HG03432 (cell line): ENCODE data around the gene KIF19.

ENCODE experiments used
- ATAC-seq: cut with Tn5 transposase; IDR thresholded peaks from one replicate; pipeline ENCODE4 v1.9.1; 2021; ENCODE audit warnings: mild to moderate bottlenecking, moderate library complexity; ENCODE audit not compliant: unreplicated experiment

KIF19 gene

DNA sequence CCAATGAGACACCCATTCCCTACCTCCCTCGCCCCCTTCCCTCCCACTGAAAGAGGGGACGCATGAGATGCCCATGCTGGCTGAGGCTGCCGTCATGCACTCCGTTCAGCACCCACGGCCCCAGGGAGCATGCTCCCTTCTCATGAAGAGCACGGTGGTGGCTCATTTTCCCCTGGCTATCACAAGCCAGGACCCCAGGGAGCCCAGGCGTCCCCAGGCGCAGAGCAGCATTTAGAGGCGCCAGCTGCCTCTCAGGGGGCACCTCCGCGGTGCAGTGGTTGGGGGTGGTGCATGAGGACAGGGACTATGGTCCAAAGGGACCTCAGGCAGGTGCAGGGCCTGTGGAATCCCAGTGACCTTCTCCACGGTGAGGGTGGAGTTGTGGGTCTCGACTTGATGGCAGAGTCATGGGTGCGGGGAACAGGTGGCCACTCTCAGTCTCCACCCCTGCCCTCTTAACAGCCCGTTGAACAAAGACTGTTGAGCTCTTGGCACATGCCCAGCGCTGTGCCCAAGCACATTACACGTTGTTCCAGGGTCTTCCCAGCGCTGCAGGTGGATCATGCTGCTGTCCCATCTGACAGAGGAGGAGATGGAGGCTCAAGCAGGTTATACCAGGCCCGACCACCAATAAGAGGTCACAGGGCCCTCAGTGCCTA, 13.6 kb downstream of the KIF19 start:
- ATAC-seq: no peak

DNA sequence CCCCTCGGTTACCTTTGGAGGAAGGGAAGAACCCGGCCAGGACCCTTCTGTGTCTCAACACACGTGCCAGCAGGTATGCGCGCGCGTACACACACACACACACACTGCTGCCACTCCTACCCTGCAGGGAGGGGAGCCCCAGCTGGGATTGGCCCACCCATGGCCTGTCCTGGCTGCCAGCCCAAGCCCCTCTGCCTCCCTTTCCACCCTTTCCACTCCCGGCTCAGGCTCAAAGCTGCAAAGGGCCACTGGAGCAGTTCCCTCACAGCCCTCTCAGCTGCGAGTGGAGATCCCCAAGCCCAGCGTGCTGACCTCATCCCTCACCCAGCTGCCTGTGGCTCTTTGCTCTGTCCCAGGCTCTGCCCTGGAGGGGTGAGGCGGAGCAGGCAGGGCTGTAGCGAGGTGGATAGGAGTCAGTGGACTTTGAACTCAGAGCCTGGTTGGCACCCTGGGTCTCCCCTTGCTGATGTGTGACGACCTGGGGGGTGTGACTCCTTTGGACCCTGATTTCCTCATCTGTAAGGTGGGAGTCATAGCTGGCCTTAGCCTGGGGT, 14.5 kb downstream of the KIF19 start:
- ATAC-seq: no peak

DNA sequence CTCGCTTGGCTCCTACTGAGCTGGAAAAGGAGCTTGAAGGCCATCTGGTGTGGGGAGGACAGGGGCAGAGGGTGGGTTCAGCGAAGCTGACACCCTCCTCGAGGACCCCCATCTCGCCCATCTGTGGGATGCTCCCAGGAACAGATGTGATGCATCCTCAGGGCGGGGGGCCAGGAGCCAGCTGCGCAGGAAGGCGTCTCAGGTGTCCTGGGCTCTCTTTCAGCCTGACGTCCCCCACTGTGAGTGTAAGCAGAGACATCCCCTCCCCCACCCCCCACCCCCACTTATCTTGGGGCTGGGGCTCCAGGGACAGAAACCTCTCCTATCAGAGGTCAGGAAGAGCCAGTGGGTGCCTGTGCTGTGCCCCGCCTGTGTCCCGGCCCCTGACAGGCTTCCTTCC, 16.2 kb downstream of the KIF19 start:
- no peak for ATAC-seq

DNA sequence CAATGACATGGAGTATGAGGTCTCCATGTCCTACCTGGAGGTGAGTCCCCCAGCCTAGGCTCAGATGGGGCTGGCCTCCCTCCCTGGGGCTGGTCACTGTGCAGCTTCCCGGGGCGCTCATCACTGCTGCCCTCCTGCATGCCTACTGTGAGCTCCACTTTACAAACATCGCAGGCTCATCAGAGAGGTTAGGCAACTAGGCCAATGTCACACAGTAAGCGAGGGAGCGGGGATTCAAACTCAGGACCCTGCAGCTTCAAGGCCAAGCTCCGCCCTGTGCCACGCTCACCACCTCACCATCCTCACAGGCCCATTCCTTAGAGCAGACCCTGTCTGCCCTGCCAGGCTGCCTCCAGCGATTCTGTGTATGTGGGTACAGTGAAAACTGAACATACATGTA, 17.1 kb downstream of the KIF19 start:
- ATAC-seq: no peak

GRCh38 chr17:74343526-74344284, 17.7 kb downstream of the KIF19 start:
- no peak for ATAC-seq

DNA sequence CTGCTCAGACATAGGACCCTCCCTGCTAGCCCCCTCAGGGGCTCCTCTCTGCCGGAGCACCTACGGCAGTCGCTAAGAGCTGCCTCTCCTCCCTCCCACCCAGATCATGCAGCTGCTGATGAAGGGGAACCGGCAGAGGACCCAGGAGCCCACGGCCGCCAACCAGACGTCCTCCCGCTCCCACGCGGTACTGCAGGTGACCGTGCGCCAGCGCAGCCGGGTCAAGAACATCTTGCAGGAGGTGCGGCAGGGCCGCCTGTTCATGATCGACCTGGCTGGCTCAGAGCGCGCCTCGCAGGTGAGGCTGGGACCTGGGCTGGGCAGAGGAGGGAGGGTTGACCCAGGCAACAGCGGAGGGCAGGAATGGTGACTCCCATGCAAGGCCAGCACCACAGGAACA, 18.6 kb downstream of the KIF19 start:
- ATAC-seq: no peak

DNA sequence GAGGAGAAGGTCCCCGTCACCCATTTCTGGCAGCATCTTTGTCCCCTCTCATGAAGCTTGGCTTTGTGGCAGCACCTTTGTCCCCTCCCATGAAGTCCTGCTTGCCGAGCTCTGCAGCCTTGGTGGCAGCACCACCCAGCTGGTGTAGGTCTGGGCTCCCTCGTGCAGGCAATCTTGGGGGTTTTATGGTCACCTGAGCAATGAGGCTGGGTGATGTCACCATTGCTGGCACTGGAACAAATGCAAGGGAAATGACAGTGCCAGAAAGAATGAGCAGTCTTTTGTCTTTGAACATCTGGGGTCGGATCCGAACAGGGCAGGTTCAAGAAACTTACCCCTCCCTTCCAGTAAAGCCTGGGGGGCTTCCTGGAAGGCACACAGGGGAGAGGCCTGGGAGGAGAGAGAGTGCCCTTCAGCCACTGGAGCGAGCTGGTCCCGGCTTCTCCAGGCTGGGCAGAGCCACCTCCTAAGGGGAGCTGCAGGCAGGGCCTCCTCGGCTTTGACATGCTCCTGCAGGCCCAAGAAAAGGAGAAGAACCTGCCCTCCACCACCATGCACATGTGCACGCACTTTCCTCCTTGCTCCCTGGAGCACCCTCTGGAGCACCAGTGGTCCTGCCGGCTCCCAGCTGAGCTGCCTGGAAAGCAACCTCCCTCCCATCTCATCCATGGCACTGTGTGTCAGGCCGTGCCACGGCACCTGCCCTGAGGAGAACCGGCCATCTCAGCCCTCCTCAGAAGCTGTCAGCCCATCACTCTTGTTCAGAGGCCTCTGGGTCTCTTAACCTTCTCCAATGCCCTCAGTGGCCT, 19.6 kb downstream of the KIF19 start:
- ATAC-seq: no peak

DNA sequence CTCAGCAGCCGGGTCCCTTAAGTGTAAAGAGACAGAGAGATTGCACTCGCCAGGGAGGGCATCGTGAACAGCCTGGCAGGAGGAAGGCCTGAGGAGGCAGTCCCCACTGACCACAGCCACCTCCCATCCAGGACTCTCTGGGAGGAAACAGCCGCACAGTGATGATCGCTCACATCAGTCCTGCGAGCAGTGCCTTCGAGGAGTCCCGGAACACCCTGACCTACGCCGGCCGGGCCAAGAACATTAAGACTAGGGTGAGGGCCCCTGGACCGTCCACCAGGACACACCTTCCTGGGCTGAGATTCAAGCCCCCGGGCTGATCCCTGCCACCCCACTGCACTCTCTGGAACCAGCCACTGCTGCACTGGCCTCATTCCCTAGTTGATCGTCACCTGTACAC, 21.6 kb downstream of the KIF19 start:
- no peak for ATAC-seq

DNA sequence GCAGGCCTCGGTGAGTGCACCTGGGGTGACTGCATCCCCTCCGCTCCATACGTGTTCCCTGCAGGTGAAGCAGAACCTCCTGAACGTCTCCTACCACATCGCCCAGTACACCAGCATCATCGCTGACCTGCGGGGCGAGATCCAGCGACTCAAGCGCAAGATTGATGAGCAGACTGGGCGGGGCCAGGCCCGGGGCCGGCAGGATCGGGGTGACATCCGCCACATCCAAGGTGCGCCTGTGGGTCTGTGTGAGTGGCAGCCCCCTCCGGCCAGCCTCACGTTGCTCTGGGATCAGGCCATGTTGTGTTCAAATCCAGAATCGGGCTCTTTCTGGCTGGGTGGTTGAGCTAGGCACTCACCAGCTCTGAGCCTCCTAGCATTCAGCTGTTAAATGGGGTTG, 23.1 kb downstream of the KIF19 start:
- ATAC-seq: no peak

DNA sequence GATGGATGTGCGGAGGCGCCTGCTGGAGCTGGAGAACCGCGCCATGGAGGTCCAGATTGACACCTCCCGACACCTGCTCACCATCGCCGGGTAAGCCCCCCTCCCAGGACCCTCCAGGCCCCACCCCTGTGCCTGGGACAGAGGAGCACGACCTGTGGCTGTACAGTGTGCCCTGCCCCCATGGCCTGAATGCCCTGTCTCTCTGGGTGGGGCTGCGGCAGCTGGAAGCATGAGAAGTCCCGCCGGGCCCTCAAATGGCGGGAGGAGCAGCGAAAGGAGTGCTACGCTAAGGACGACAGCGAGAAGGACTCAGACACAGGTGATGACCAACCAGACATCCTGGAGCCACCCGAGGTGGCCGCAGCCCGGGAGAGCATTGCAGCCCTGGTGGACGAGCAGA, 24.5 kb downstream of the KIF19 start:
- no peak for ATAC-seq

DNA sequence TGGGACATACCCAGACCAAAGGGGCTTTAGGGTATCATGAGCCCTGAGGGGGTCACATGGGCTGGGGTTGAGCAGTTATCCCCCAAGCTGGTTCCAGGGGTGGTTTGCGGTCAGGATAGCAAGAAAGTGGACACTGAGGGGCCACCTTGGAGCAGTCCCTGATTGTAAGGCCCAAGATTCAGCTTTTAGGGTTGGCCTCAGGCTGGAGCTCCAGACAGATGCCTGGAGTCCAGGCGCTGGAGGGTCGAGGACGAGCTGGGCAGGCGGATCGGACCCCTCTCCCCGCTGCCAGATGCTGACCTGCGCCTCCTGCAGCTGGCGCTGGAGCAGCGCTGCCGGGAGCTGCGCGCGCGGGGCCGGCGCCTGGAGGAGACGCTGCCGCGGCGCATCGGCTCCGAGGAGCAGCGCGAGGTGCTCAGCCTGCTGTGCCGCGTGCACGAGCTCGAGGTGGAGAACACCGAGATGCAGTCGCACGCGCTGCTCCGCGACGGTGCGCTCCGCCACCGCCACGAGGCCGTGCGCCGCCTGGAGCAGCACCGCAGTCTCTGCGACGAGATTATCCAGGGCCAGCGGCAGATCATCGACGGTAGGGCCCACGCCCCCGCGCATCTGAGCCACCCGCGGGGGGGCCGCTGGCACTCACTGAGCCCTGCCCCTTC, 25.7 kb downstream of the KIF19 start:
- no peak for ATAC-seq

- no peak for ATAC-seq
Observed at GRCh38 chr17:74353446-74354060, 27.5 kb downstream of the KIF19 start.

DNA sequence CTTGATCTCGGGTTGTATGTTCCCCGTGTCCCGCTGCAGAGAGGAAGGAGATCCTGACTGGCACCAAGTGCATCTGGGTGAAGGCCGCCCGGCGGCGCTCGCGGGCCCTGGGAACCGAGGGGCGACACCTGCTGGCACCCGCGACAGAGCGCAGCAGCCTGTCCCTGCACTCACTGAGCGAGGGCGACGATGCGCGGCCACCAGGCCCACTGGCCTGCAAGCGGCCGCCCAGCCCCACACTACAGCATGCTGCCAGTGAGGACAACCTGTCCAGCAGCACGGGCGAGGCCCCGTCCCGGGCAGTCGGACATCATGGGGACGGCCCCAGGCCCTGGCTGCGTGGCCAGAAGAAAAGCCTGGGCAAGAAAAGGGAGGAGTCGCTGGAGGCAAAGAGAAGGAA, 28.1 kb downstream of the KIF19 start:
- ATAC-seq: no peak

DNA sequence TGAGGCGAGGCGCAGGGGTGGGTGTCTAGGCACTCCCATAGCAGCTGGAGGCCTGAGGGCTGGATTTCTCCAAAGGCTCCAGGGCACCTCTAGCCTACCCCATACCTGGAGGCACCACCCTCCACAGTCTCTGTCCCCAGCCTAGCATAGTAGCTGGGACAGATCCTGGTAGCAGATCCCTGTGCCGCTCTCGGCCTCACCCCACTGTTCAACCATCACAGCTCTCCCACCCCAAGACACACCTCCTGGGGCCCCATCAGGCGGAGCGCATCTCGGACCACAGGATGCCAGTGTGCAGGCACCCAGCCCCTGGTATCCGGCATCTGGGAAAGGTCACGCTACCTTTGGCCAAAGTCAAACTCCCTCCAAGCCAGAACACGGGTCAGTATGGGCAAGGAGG, 28.5 kb downstream of the KIF19 start:
- ATAC-seq: no peak

- no peak for ATAC-seq
Observed at GRCh38 chr17:74355065-74355464, 29.0 kb downstream of the KIF19 start.

- ATAC-seq: no peak
Observed at GRCh38 chr17:74356646-74357465, 30.8 kb downstream of the KIF19 start.

GRCh38 chr17:74357466-74357809, 31.4 kb downstream of the KIF19 start:
- no peak for ATAC-seq

GRCh38 chr17:74358697-74359096, 32.7 kb downstream of the KIF19 start:
- no peak for ATAC-seq

DNA sequence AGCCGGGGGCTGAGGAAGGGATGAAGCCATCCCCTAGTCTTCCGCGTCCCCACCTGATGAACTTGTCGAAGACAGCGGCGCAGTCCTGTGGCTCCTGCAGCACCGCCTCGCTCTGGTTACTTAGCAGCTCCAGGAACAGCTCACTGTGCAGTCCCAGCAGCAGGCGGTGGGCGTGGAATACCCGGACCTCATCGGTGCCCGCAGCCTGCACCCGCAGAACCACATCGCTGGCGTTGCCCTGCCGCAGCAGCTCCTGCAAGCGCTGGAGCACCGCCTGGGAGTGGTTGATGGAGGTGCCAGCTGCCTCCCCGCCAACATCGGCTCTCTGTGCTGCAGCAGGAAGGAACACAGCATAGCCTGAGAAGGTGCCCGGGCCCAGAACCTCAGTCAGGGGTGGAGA, 33.9 kb downstream of the KIF19 start:
- no peak for ATAC-seq

DNA sequence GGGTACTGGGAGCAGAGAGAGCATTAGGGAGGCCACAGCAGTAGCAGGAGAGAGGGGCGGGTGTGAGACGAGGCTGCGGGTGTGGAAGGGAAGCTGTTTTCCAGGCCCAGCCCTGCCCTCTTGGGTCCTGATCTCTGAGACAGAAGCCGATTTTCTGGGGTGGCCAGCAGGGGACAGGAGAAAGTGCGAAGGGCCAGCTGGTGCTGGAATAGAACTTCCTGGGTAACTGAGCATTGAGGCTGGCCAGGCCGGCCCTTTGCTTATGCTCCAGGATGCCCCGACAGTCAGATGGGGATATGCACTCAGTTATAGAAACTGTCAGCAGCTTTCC, 34.8 kb downstream of the KIF19 start:
- no peak for ATAC-seq
